ENCODE results near the gene PDE4D.

- no peak for TF ChIP-seq YY1 (IDR thresholded peaks at IDR 0.05; ENCODE audit: insufficient read depth, insufficient read length)
- TF ChIP-seq SUZ12 (IDR thresholded peaks at IDR 0.05; ENCODE audit: extremely low read depth, insufficient read depth, insufficient read length), result no peak
- TF ChIP-seq ZNF274 (IDR thresholded peaks at IDR 0.05; ENCODE audit: low read depth, low read length), result no peak
Observed at GRCh38 chr5:59887274-59887673, 6.3 kb downstream of the PDE4D start.

Measured in NT2/D1 (cell line).